ENCODE results near the gene FLOT2.
A peak's percentile ranks its signal among the peaks of the same experiment; 100 is the strongest.
"Not testable (repeated sequence)": the region's sequence is repeated elsewhere in the genome, so short reads cannot be mapped to it uniquely, and the experiment has no call there.

The FLOT2 gene

DNA sequence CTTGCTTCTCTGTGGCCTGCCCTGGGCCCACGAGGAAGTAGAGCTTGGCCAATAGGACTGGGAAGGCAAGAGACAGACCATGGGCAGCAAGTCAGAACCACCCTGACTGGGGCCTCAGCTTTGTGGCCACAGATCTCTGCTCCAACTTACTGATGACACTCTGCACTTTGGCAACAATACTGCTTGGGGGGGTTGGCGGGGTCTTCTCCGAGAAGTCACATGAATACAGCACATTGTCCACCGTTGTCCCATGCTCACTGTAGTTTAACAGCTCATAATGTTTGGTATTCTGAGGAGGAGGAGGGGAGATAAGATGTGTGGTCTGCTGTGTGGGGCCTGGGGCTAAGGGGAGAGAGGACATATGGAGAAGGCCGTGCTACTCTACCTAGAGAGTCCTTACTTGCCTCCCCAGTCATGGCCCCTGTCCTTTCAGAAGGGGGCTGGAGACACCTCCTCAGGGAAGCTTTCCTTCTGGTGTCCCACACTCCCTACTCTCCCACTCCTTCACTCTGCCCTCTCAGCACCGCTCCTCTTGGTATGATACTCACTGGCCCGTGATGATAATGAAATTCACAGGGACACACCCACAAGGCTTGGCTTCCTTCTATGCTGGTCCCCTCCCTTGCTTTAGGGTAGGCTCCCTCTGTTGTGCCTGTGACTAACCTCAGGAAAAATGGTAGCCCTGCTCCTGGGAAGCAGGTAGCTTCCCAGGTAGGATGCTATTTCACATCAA lies 9.3 kb upstream of the FLOT2 start:
- Mint-ChIP-seq H3K27ac (peak overlapping the region; percentile 11), H3K9me3 (no peaks in the 10 kb centered on the region), H3K4me3 (no peak overlapping the region), H3K36me3 (ENCODE audit: low read depth) (peaks cover 58% of the 10 kb centered on the region), H3K4me1 (ENCODE audit: low read depth) (peaks cover 5% of the 10 kb centered on the region), H3K27me3 (no peaks in the 10 kb centered on the region)

DNA sequence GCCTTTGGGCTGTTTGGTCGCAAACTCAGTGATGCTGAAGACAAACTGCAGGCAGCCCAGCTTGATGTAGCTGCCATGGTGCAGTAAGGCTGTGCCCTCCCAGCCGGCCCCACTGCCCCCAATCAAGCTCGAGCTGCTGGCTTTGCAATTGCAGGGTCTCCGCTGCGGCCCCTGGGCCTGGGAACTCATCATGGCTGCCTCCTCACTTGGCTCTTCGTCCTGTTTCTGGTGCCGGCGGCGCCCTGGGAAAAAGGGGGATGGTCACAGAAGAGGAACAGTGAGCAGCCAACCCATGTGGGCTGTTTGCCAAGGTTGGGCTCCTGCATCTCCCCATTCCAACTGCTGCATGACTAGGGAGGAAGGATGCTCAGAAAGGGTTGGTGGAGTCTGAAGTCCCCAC lies 8.7 kb upstream of the FLOT2 start:
- H3K9me3 Mint-ChIP-seq, result no peaks in the 10 kb centered on the region
- no peaks in the 10 kb centered on the region for H3K27me3 Mint-ChIP-seq
- H3K27ac Mint-ChIP-seq, result no peak overlapping the region
- H3K4me3 Mint-ChIP-seq, result no peak overlapping the region
- peaks cover 55% of the 10 kb centered on the region for H3K36me3 Mint-ChIP-seq (ENCODE audit: low read depth)
- H3K4me1 Mint-ChIP-seq (ENCODE audit: low read depth), result peaks cover 11% of the 10 kb centered on the region

DNA sequence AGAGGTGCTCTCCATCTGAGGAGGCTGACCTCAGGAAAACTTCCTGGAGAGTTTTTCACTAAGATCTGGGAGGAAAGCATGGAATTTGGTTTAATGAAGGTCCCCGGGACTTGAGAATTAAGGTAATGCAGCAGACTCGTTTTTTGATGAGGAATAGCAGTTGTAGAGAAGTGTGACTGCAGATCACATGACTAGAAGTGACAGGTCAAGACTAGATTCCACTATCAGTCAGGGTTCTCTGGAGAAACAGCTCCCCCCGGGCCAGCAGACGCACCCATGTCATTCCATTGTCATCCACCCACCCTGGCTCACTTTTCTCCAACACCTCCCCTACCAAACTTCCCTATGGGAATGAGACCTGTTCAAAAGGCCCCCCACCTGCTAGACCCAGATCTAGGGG lies 7.3 kb upstream of the FLOT2 start:
- H3K27ac Mint-ChIP-seq, result no peak overlapping the region
- no peak overlapping the region for H3K4me3 Mint-ChIP-seq
- H3K4me1 Mint-ChIP-seq (ENCODE audit: low read depth), result peaks cover 24% of the 10 kb centered on the region
- no peaks in the 10 kb centered on the region for H3K9me3 Mint-ChIP-seq
- peaks cover 47% of the 10 kb centered on the region for H3K36me3 Mint-ChIP-seq (ENCODE audit: low read depth)
- no peaks in the 10 kb centered on the region for H3K27me3 Mint-ChIP-seq

DNA sequence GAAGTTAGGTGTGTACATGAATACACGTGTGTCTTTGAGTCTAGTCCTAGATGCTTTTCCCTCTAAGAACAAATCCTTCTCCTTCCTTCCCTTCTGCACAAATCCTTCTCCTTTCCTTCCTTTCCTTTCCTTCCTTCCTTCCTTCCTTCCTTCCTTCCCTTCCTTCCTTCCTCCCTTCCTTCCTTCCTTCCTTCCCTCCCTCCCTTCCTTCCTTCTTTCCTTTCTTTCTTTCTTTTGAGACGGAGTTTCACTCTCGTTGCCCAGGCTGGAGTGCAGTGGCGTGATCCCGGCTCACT lies 6.0 kb upstream of the FLOT2 start:
- H3K4me3 Mint-ChIP-seq, result peak overlapping the region; percentile 61
- H3K27ac Mint-ChIP-seq, result peak overlapping the region; percentile 63
- not testable (repeated sequence) for H3K27me3 Mint-ChIP-seq, H3K9me3 Mint-ChIP-seq
- H3K36me3 Mint-ChIP-seq (ENCODE audit: low read depth), result peaks cover 44% of the 10 kb centered on the region
- peaks cover 24% of the 10 kb centered on the region for H3K4me1 Mint-ChIP-seq (ENCODE audit: low read depth)

DNA sequence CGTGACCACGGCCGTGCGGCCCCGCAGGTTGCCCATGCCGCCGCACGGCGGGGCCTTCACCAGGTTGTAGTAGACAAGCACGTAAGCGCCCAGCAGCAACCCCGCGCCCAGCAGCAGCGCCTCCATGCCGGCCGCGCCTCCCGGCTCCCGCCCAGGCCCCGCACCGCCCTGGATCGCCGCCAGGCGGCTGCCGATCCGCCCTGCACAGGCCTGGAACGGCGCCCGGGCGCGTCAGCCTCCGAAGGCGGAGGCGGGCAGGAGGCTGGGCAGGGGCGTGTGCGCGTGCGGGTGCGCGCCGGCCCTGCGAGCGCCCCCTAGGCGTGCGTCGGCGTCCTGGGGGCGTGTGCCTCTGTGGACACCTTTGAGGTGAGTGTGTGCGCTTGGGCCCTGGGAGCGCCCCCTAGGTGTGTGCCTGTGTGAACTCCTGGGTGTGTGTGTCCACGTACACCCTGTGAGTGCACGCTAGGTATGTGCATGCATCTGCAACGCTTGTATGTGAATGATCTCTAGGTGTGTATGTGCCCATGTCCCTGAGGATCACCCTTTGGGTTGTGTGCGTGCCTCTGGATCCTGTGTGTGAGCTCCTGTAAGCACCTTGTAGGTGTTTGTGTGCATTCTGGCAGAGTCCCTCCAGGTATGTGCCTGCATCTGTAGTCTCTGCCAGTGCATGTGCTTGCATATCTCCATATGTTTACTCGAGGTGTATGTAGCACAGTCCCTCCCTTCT lies 5.4 kb upstream of the FLOT2 start, which contains the start of gene DHRS13:
TSS of gene DHRS13 (minus strand) at position 261 of the 727 bp plus-strand sequence. CDS start at position 126, 135 bp downstream.
- H3K27me3 Mint-ChIP-seq, result no peaks in the 10 kb centered on the region
- H3K9me3 Mint-ChIP-seq, result no peaks in the 10 kb centered on the region
- peak within 1 kb of the TSS; percentile 92 for H3K27ac Mint-ChIP-seq
- H3K4me1 Mint-ChIP-seq (ENCODE audit: low read depth), result peaks cover 26% of the 10 kb centered on the region
- peak within 1 kb of the TSS; percentile 93 for H3K4me3 Mint-ChIP-seq
- peaks cover 45% of the 10 kb centered on the region for H3K36me3 Mint-ChIP-seq (ENCODE audit: low read depth)

DNA sequence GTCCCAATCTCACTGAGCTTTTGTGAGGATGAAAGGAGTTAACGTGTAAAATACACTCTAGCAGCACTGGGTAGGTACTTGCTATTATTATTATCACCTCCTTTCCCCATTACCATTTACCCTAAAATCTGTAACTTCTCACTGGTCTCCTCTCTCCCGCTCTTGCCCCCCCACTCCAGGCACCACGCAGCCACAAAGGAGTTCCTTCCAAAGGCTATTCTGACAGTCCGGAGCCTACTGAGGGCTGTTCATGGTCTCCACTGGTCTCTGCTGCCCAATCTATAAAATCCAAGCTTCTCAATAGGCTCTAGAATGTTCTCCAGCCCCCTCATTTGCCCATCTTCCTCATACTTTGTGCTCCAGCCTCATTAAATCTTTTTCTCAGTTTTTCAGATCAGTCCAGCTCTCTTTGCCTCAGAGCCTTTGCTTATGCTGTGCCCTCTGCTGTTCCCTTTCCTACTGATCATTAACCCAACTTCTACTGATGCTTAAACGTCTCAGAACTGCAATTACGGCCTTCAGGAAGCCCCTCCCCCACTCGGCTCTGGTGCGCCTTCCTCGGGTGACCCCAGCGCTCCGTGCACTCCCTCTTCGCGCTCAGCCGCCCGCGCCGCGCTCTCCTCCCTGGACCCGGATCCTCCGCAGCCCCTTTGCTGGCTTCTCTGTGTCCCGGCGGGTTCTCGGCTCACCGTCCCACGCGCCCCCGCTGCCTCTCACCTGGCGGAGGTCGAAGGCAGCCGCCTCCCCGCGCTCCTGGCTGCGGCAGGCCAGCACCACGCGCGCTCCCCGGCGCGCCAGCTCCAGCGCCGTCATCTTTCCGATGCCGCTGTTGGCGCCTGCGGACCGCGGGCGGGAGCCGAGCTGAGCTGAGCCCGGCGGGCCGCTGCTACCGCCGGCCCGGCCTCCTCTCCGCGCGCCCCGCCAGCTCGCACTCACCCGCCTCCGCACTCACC lies 4.6 kb upstream of the FLOT2 start:
- Mint-ChIP-seq H3K4me1 (ENCODE audit: low read depth) (peaks cover 31% of the 10 kb centered on the region), H3K4me3 (peak overlapping the region; percentile 93), H3K36me3 (ENCODE audit: low read depth) (peaks cover 40% of the 10 kb centered on the region), H3K27ac (peak overlapping the region; percentile 92), H3K9me3 (no peaks in the 10 kb centered on the region), H3K27me3 (no peaks in the 10 kb centered on the region)

DNA sequence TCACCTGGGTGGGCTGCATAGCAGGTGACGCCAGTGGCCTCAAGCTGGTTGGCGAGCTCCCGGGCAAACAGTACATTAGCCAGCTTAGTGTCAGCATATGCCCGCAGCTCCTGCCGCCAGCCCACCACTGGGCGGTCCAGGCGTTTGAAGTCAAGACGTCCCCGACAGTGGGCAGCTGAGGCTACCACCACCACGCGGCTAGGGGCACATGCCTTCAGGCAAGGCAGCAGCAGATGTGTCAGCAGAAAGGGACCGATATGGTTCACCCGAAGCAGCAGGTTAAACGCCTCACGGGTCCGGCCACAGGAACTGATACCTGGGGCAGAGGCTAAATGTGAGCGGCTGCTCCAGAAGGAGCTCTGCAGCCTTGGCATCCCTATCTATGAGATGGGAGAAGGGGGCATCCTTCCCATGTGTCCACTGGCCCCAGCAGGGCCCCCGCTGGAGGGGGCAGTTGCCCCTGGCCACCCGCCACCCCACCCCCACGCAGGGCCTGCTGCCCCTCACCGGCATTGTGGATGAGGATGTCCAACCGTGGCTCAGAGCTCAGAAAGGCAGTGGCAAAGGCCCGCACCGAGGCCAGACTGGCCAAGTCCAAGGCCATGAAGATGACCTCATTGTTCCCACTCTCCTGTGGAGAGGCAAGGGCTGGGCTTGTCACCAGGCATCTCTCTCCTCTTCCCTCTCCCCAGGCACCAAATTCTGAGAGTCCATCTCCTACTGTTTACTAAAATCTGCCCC lies 3.6 kb upstream of the FLOT2 start:
- H3K27me3 Mint-ChIP-seq, result no peaks in the 10 kb centered on the region
- peaks cover 39% of the 10 kb centered on the region for H3K4me1 Mint-ChIP-seq (ENCODE audit: low read depth)
- H3K27ac Mint-ChIP-seq, result peak overlapping the region; percentile 92
- H3K9me3 Mint-ChIP-seq, result no peaks in the 10 kb centered on the region
- peaks cover 33% of the 10 kb centered on the region for H3K36me3 Mint-ChIP-seq (ENCODE audit: low read depth)
- peak overlapping the region; percentile 93 for H3K4me3 Mint-ChIP-seq

DNA sequence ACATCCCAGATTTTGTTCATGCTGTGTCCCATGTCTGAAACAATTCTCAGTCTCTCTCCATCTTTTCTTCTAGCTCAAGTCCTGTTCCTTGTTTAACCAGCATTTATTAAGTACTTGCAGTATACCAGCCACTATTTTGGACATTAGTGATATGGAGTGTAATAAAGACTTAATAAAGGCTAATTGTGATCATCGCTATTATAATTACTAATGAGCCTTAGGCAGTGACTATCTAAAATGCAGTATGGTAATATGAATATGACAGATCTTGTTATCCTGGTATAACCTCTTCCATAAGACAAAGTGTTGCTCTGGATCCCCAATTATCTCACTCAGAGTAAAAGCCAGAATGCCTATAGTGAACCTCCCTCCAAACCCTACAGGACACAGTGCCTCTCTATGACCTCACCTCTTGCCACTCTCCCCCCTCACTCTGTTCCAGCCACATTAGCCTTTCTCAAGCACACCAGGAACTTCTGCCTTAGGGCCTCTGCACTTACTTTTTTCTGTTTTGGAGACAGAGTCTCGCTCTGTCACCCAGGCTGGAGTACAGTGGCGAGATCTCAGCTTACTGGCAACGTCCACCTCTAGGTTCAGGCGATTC lies 1.8 kb upstream of the FLOT2 start:
- no peak overlapping the region for H3K4me3 Mint-ChIP-seq
- H3K27ac Mint-ChIP-seq, result peak overlapping the region; percentile 65
- peaks cover 50% of the 10 kb centered on the region for H3K4me1 Mint-ChIP-seq (ENCODE audit: low read depth)
- no peaks in the 10 kb centered on the region for H3K9me3 Mint-ChIP-seq
- no peaks in the 10 kb centered on the region for H3K27me3 Mint-ChIP-seq
- H3K36me3 Mint-ChIP-seq (ENCODE audit: low read depth), result peaks cover 24% of the 10 kb centered on the region

DNA sequence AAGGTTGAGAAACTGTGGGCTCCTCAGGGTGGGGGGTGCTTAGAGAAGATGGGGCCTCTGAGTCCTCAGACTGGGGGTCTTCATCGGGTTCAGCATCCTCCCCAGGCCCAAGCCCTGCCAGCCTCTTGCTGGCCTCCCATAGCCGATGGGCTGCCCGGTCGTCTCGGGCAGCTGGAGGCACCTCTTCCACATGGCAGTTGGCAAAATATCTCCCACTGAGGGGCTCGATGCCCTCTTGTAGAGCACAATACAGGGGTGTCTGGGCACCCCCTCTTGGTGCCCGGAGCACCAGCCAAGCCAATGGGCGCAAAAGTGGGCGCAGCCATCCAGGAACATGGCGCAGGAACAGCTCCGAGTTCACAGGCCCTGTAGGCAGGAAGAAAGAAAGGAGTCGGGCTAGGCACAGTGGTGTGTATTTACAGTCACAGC lies 1.0 kb upstream of the FLOT2 start:
- no peak overlapping the region for H3K4me3 Mint-ChIP-seq
- no peak overlapping the region for H3K27ac Mint-ChIP-seq

DNA sequence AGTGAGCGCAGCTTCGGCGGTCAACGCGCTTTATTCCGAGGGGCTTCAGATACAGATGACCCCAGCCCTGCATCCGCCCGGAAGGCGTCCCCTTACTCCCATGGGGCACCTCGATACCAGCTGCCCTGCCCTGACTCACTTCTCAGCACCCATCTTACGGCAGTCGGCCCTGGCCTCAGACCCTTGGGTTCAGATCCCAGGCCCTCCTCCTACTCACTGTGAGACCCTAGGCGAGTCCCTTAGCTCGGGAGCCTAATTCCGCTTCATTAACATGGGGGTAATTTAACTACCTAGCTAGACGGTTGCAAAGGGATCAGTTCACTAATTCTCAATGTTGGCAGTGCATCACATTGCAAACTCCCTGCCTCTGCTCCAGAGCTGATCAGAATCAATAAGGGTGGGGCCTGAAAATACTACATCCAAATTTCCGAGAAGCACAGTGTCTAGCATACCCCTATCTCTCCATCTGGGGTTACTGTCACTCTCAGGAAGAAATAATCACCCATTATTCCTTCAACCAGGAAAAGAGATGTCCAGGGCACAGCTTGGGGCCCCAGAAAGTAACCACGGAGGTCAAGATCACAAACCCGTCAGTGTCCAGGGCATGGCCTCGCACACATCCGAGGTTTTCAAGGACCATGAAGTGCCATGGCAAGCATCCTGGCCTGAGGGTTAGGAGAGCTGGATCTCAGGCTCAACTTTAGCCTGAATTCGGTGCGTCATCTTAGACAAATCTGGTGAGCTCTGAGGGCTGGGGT lies 415 bp upstream of the FLOT2 start:
- H3K27me3 Mint-ChIP-seq, result no peaks in the 10 kb centered on the region
- peak overlapping the region; percentile 93 for H3K27ac Mint-ChIP-seq
- peaks cover 24% of the 10 kb centered on the region for H3K36me3 Mint-ChIP-seq (ENCODE audit: low read depth)
- peaks cover 64% of the 10 kb centered on the region for H3K4me1 Mint-ChIP-seq (ENCODE audit: low read depth)
- no peaks in the 10 kb centered on the region for H3K9me3 Mint-ChIP-seq
- peak overlapping the region; percentile 91 for H3K4me3 Mint-ChIP-seq

More for the DNA sequence above, 1.0 kb upstream of the FLOT2 start:
- Mint-ChIP-seq H3K27me3 (no peaks in the 10 kb centered on the region), H3K9me3 (no peaks in the 10 kb centered on the region), H3K4me1 (ENCODE audit: low read depth) (peaks cover 58% of the 10 kb centered on the region), H3K36me3 (ENCODE audit: low read depth) (peaks cover 24% of the 10 kb centered on the region)

DNA sequence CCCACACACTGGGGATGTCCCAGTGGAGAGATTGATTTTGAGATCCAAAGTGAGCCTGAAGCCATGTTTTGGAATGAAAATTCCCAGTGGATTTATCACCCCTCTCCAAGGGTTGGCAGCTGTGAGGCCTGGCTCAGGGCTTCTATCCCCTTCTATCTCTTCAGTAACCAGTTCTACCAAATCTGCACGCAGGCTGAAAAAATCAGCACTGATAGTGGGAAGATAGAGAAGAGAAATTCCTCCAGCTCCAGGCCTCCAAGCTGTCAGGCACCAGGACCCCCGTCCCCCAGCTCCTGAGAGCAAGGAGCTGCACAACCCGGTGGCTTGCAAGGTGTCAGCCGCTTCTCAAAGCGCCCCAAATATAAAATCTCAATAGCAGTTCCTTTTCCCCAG lies 1.0 kb downstream of the FLOT2 start:
- Mint-ChIP-seq H3K27me3 (no peaks in the 10 kb centered on the region), H3K36me3 (ENCODE audit: low read depth) (peaks cover 25% of the 10 kb centered on the region), H3K4me3 (peak overlapping the region; percentile 91), H3K9me3 (no peaks in the 10 kb centered on the region), H3K4me1 (ENCODE audit: low read depth) (peaks cover 67% of the 10 kb centered on the region), H3K27ac (peak overlapping the region; percentile 93)

DNA sequence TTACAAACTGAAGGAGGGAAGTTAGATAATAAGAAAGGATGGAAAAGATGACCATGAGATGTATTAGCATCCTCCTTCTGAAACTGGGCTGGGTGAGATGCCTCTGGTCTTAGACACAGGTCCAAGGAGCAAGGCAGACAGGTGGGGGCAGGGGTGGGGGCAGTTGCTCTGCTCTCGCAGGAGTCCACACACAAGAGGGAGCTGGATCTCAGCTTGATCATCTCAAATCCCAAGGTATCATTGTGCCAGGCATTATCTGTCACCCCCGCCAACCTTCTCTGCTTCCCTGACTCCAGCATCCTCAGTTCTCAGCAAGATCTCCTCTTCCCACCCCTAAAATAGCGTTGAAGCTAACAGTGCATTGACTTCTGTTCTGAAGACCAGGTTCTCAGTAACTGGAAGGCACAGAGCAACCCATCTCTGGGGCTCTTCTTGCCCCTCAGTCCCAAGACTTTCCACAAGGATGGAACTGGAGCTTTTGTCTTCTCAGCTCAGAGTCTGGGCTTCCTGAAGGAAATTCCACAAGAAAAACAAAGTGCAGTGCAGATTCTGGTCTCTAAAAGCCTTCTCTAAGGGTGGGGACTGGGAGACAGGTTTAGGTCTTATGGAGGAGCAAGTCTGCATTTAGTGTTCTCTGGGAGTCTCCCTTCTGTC lies 1.6 kb downstream of the FLOT2 start:
- Mint-ChIP-seq H3K27ac (peak overlapping the region; percentile 93), H3K4me3 (peak overlapping the region; percentile 91), H3K4me1 (ENCODE audit: low read depth) (peaks cover 67% of the 10 kb centered on the region), H3K27me3 (no peaks in the 10 kb centered on the region), H3K36me3 (ENCODE audit: low read depth) (peaks cover 30% of the 10 kb centered on the region), H3K9me3 (no peaks in the 10 kb centered on the region)
